Measurements from ENCODE around the gene NRXN2. TPM values are rescaled to one million over a fixed set of nuclear protein-coding genes. Genes with fewer than 3 reads are reported as not detected.

The NRXN2 gene
- 1.0 and 1.4 TPM in 2 replicates for total RNA-seq

GRCh38 chr11:64723117-64723906 is at the start of gene NRXN2:
NRXN2 (minus strand) TSS chr11:64723197; CDS start chr11:64713699, 9,498 bp downstream.

DNA sequence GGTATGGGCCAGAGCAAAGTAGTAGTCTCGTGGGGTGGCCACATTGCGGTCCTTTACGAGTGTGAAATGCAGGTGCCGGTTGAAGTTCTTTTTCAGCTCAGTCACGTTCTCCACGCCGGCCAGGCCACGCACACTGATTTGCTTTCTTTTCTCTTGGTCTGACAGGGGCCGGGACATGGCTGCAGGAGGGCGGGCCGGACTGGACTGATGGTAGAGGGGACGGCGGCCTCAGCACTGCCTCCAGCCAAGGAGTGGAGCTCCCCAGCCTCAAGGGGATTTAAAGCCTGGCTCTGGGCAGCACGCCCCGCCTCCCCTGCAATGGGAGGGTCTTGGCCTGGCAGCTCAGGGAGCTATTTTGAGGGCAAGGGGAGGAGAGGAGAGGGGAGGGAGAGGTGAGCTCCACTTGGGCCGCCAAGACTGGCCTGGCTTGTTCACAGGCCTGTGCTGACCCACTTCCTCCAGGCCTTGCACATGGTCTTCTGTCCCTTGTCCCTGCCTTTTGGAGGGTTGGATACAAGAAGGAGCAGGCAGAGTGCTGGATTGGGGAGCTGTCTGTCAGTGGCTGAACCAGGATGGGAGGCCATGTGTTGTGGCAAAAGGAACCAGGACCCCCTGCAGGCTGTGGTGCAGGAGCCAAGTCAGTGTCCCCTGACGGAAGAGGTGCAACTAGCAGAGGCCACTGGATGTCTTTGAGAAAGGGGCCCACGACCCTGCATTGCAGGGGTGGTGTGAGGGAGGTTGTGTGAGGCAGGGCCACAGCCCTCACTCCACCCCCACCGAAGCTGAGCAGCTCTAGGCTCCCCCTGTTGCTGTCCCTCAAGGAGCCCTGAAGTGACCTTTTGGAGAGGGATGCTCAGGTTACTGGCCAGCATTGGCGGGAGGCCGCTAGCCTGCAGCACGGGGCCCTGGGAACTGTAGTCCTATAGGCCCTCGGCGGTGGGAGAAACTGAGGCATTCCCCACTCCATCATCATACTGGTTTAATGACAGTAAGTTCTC is 37.0 kb upstream of the NRXN2 start, which contains the start of gene PYGM:
Gene PYGM, minus strand, starts transcription at position 253 of the 998 bp plus-strand sequence. Its CDS starts 76 bp downstream, at position 177.

DNA sequence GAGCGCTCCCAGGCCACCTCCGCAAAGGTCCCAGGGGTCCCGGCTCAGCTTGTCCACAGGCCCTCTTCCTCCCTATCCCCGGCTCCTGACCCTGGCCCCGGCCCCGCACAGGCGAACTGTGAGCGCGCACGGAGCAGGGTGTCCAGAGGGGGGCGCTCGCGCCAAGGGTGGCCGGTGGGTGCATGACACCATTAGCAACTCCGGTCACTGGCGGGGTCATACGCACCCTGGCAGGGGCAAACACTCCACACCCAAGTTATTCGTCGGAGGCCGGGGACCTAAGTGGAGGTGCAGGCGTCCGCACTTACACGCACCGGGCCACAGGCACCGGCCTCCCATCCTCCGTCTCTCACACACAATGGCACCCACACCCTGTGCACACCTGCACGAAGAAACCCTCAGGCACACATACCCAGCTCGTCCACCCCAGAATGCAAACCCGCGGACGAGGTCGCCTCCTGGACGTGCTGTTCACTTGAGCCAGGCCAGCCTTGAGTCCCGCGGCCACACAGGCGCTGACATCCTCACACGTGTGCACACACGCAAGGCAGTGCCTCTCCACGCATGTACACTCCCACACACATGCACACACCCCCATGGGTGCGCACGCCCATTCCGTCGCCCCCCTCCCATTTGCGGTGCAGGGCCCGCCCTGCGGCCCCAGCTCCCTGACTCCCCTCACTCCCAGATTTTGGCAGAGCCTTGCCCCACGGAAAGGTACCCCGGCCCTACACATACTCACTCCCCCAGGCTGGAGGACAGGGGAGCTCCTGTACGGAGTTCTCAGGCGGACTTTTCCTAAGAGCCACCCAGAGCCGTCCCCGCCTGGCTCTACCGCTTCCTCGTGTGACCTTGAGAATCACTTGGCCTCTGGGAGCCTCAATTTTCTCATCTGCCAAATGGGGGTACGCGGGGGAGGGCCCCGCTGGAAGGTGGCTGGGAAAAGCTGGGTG is 20.9 kb upstream of the NRXN2 start, which contains the start of gene RASGRP2:
Gene RASGRP2, minus strand, starts transcription at position 552 of the 953 bp plus-strand sequence. CDS start 1,276 bp downstream, outside the sequence.

GRCh38 chr11:64590763-64591221 is 132.2 kb downstream of the NRXN2 start, which contains the start of gene SLC22A12:
SLC22A12 (plus strand) TSS chr11:64591220; CDS start chr11:64591557, 337 bp downstream.

Other genes with a start within 250 kb of the NRXN2 start
- gene SLC22A11, start 167.3 kb downstream of the NRXN2 start, total RNA-seq: 0.09 and 0.16 TPM in 2 replicates
- not detected in 2 replicates for gene SLC22A12, start 132.0 kb downstream of the NRXN2 start, total RNA-seq
- gene RASGRP2, start 20.9 kb upstream of the NRXN2 start, total RNA-seq: 0.16 TPM in 1 of 2 replicates, not detected in the other
- 3.9 and 5.0 TPM in 2 replicates for gene PYGM, start 36.8 kb upstream of the NRXN2 start, total RNA-seq
- 46.3 and 58.8 TPM in 2 replicates for gene SF1, start 55.3 kb upstream of the NRXN2 start, total RNA-seq
- 5.3 and 6.1 TPM in 2 replicates for gene MAP4K2, start 80.0 kb upstream of the NRXN2 start, total RNA-seq
- gene MEN1, start 87.4 kb upstream of the NRXN2 start, total RNA-seq: 12.3 and 15.0 TPM in 2 replicates
- gene CDC42BPG, start 121.5 kb upstream of the NRXN2 start, total RNA-seq: 0.16 and 0.69 TPM in 2 replicates
- gene EHD1, start 155.4 kb upstream of the NRXN2 start, total RNA-seq: 56.6 and 151 TPM in 2 replicates
- gene ATG2A, start 194.0 kb upstream of the NRXN2 start, total RNA-seq: 10.1 and 11.2 TPM in 2 replicates
- 5.8 and 6.4 TPM in 2 replicates for gene PPP2R5B, start 201.5 kb upstream of the NRXN2 start, total RNA-seq
- not detected in 2 replicates for gene GPHA2, start 212.7 kb upstream of the NRXN2 start, total RNA-seq
- not detected in 2 replicates for gene MAJIN, start 248.9 kb upstream of the NRXN2 start, total RNA-seq

Data from bronchial smooth muscle cell (primary cell).